Kidney (tissue), 14 donors: ENCODE results near the gene MAPT. TPM values are rescaled to one million over a fixed set of nuclear protein-coding genes. Genes with fewer than 3 reads are reported as not detected.

Source experiments
- DNase-seq, 5 donors: peaks; one replicate each; pipeline ENCODE4 v3.0.0-alpha.2; 2013 to 2020
- FAIRE-seq: peaks from 2 replicates; lab custom pipeline; 2012; peaks lifted over from hg19 to GRCh38; lab: Jason Lieb, UNC
- H3K27ac ChIP-seq, 2 donors: one replicate each; pipeline ENCODE4 v1.7.0; 2013; ENCODE audit warnings: low read depth in 2 of 2, low read length in 2 of 2, inconsistent platforms in 1 of 2
- H3K27me3 ChIP-seq: one replicate; pipeline ENCODE4 v1.7.1; 2013; ENCODE audit warnings: low read length, inconsistent platforms; ENCODE audit not compliant: control insufficient read depth, insufficient read depth
- H3K36me3 ChIP-seq, 3 donors: one replicate each; pipeline versions ENCODE4 v1.7.0 to v1.7.1; 2013; ENCODE audit warnings: low read length in 3 of 3, control low read depth in 1 of 3, inconsistent platforms in 1 of 3; ENCODE audit not compliant: insufficient read depth in 3 of 3, control insufficient read depth in 2 of 3
- H3K4me1 ChIP-seq, 3 donors: one replicate each; pipeline versions ENCODE4 v1.7.0 to v1.7.1; 2013; ENCODE audit warnings: low read length in 3 of 3, inconsistent platforms in 1 of 3, low read depth in 1 of 3; ENCODE audit not compliant: control insufficient read depth in 2 of 3, insufficient read depth in 2 of 3
- H3K4me3 ChIP-seq, 3 donors: one replicate each; pipeline versions ENCODE4 v1.7.0 to v1.8.1; 2013; ENCODE audit warnings: low read length in 3 of 3, control low read depth in 1 of 3, inconsistent platforms in 1 of 3
- H3K9ac ChIP-seq, 3 donors: one replicate each; pipeline versions ENCODE4 v1.7.0 to v1.7.1; 2013; ENCODE audit warnings: low read length in 3 of 3, control low read depth in 1 of 3, inconsistent platforms in 1 of 3
- H3K9me3 ChIP-seq, 3 donors: one replicate each; pipeline versions ENCODE4 v1.7.0 to v1.7.1; 2013; ENCODE audit warnings: low read length in 3 of 3, control low read depth in 1 of 3, inconsistent platforms in 1 of 3; ENCODE audit not compliant: control insufficient read depth in 2 of 3, insufficient read depth in 1 of 3
- CTCF ChIP-seq: IDR thresholded peaks from 3 replicates; pipeline ENCODE4 v1.5.1; 2012; ENCODE audit warnings: mild to moderate bottlenecking, moderate library complexity, borderline replicate concordance; ENCODE audit not compliant: insufficient read depth; ENCODE audit errors: extremely low read depth
- intact Hi-C: fragments of 100-400 bp; cut with DNase I; formaldehyde crosslinking; loops from one replicate; pipeline ENCODE4 v1.11.1; 2022
- polyA plus RNA-seq: library from polyadenylated mRNA; stranded (reverse); fragments of 350-450 nt; fragmentation: Illumina TruSeq; extraction: RNeasy Lipid Tissue Mini Kit (QIAGEN cat#74804); gene quantifications from one replicate; pipeline ENCODE4 v1.2.3, GENCODE V29; 2014; ENCODE audit warnings: low read depth, low replicate concordance; ENCODE audit not compliant: insufficient read depth
- total RNA-seq: library from RNA; stranded (reverse); fragmentation: NEBNext Ultra II Directional; extraction: Animal tissue kit (Norgen Biotek cat#: 25700); gene quantifications from one replicate; pipeline ENCODE4 v1.2.1, GENCODE V29; 2021
- donor health status: control.
- donor health status: control.
- donor health status: control.
- donor health status: control.
- donor health status: control.
- donor health status: DM: yes; HTN: yes; CAD: no.
- donor health status: Normal renal cell carcinoma (clear cell type).

The MAPT gene
- total and polyA plus RNA-seq, 2 donors from 2014 or later = 2.9 to 15.4 TPM

- Histone ChIP-seq H3K36me3 (no peaks in the 10 kb centered on the region), H3K27me3 (no peaks in the 10 kb centered on the region), H3K9me3 (no peaks in the 10 kb centered on the region), H3K4me1 (no peaks in the 10 kb centered on the region), H3K27ac (no peak overlapping the region), H3K4me3 (no peak overlapping the region), H3K9ac (no peak overlapping the region)
- DNase-seq = no peak
- no peak for TF ChIP-seq CTCF
- intact Hi-C loops = no loop called here
- no peak for FAIRE-seq
Measured at GRCh38 chr17:45850011-45850410, 44.3 kb upstream of the MAPT start.

GRCh38 chr17:45850468-45850867 lies 43.9 kb upstream of the MAPT start:
- intact Hi-C loops = no loop called here
- Histone ChIP-seq H3K9me3 (no peaks in the 10 kb centered on the region), H3K27ac (no peak overlapping the region), H3K9ac (no peak overlapping the region), H3K36me3 (no peaks in the 10 kb centered on the region), H3K4me1 (no peaks in the 10 kb centered on the region), H3K27me3 (no peaks in the 10 kb centered on the region), H3K4me3 (no peak overlapping the region)
- TF ChIP-seq CTCF = no peak
- FAIRE-seq (no peak), DNase-seq (no peak)

GRCh38 chr17:45851022-45851421 lies 43.3 kb upstream of the MAPT start:
- H3K36me3 ChIP-seq = no peaks in the 10 kb centered on the region
- no peak overlapping the region for H3K27ac ChIP-seq
- no peaks in the 10 kb centered on the region for H3K4me1 ChIP-seq
- TF ChIP-seq CTCF = no peak
- no peak for FAIRE-seq
- no peaks in the 10 kb centered on the region for H3K27me3 ChIP-seq
- H3K9me3 ChIP-seq = no peaks in the 10 kb centered on the region
- no peak for DNase-seq
- intact Hi-C loops = no loop called here
- no peak overlapping the region for H3K4me3 ChIP-seq
- no peak overlapping the region for H3K9ac ChIP-seq

GRCh38 chr17:45851464-45851863 lies 42.9 kb upstream of the MAPT start:
- Histone ChIP-seq H3K27me3 (no peaks in the 10 kb centered on the region), H3K4me1 (no peaks in the 10 kb centered on the region), H3K36me3 (no peaks in the 10 kb centered on the region), H3K9me3 (no peaks in the 10 kb centered on the region), H3K9ac (no peak overlapping the region), H3K4me3 (no peak overlapping the region), H3K27ac (no peak overlapping the region)
- TF ChIP-seq CTCF = no peak
- DNase-seq (no peak), FAIRE-seq (no peak)
- intact Hi-C loops = no loop called here
